GM23338 (cell line): ENCODE measurements around the gene LAMC3. TPM values are rescaled to one million over a fixed set of nuclear protein-coding genes. Genes with fewer than 3 reads are reported as not detected.

Source experiments
- ATAC-seq: fragments of 200-7000 bp; cut with Tn5 transposase; 3 replicates; pipeline ENCODE4 v1.9.1; 2020
- DNase-seq: peaks from one replicate; pipeline ENCODE4 v3.0.0-alpha.2; 2015; ENCODE audit warnings: low spot score
- H2AFZ ChIP-seq: fragments of 200-600 bp; sonication (generic); 2 replicates; pipeline ENCODE4 v1.8.0; 2016; ENCODE audit warnings: antibody characterized with exemption, mild to moderate bottlenecking, moderate library complexity
- H3F3A ChIP-seq: fragments of 200-600 bp; sonication (generic); replicated peaks from 2 replicates; pipeline ENCODE4 v1.8.0; 2017; ENCODE audit warnings: antibody characterized with exemption, mixed run types, low read depth
- H3K27ac ChIP-seq: fragments of 200-600 bp; sonication (generic); 2 replicates; pipeline ENCODE4 v1.6.1; 2016; ENCODE audit warnings: low read depth
- H3K27me3 ChIP-seq: fragments of 200-600 bp; sonication (generic); 2 replicates; pipeline ENCODE4 v1.8.0; 2016; ENCODE audit warnings: mild to moderate bottlenecking, mixed run types, moderate library complexity; ENCODE audit not compliant: insufficient read depth
- H3K36me3 ChIP-seq: fragments of 200-600 bp; sonication (generic); 2 replicates; pipeline ENCODE4 v1.8.0; 2016; ENCODE audit warnings: mild to moderate bottlenecking; ENCODE audit not compliant: insufficient read depth
- H3K4me1 ChIP-seq: fragments of 200-600 bp; sonication (generic); 2 replicates; pipeline ENCODE4 v1.8.0; 2016; ENCODE audit warnings: mild to moderate bottlenecking, moderate library complexity; ENCODE audit not compliant: insufficient read depth
- H3K4me2 ChIP-seq: fragments of 200-600 bp; sonication (generic); 2 replicates; pipeline ENCODE4 v1.7.1; 2017; ENCODE audit warnings: mixed run types
- H3K4me3 ChIP-seq: fragments of 200-600 bp; sonication (generic); 2 replicates; pipeline ENCODE4 v1.6.1; 2016; ENCODE audit warnings: mixed run types
- H3K79me2 ChIP-seq: fragments of 200-600 bp; sonication (generic); replicated peaks from 2 replicates; pipeline ENCODE4 v1.8.0; 2017; ENCODE audit warnings: mild to moderate bottlenecking; ENCODE audit not compliant: insufficient read depth
- H3K9me2 ChIP-seq: fragments of 200-600 bp; sonication (generic); 2 replicates; pipeline ENCODE4 v1.8.0; 2017; ENCODE audit not compliant: insufficient read depth
- H4K20me1 ChIP-seq: fragments of 200-600 bp; sonication (generic); replicated peaks from 2 replicates; pipeline ENCODE4 v1.8.0; 2017; ENCODE audit warnings: mild to moderate bottlenecking; ENCODE audit not compliant: insufficient read depth
- H3K27ac Mint-ChIP-seq: 2 replicates; pipeline ENCODE4 v1.8.0; 2020; ENCODE audit warnings: inconsistent platforms, mild to moderate bottlenecking, moderate library complexity, mixed read lengths
- H3K27me3 Mint-ChIP-seq: 3 replicates; pipeline ENCODE4 v1.8.0; 2022; ENCODE audit warnings: low read depth, mild to moderate bottlenecking, moderate library complexity, mixed read lengths, inconsistent platforms; ENCODE audit not compliant: insufficient read depth, poor library complexity
- H3K36me3 Mint-ChIP-seq: 3 replicates; pipeline ENCODE4 v1.8.0; 2021; ENCODE audit warnings: low read depth, mild to moderate bottlenecking, inconsistent platforms, moderate library complexity, mixed read lengths
- H3K4me1 Mint-ChIP-seq: 3 replicates; pipeline ENCODE4 v1.8.0; 2020; ENCODE audit warnings: mild to moderate bottlenecking, inconsistent platforms, mixed read lengths
- H3K4me3 Mint-ChIP-seq: 3 replicates; pipeline ENCODE4 v1.8.0; 2021; ENCODE audit warnings: moderate library complexity, mild to moderate bottlenecking, inconsistent platforms, mixed read lengths
- H3K9me3 Mint-ChIP-seq: 3 replicates; pipeline ENCODE4 v1.8.0; 2020; ENCODE audit warnings: moderate library complexity, mild to moderate bottlenecking, inconsistent platforms, mixed read lengths
- CTCF ChIP-seq, 2 experiments: fragments of 200-600 bp in 1 of 2; sonication (generic) in 1 of 2; conservative IDR thresholded peaks; 2 replicates each; pipeline versions ENCODE4 v1.5.1 to v1.6.1; 2016 to 2017; ENCODE audit warnings: antibody characterized with exemption in 2 of 2, low read depth in 2 of 2, mild to moderate bottlenecking in 2 of 2, moderate library complexity in 1 of 2
- EZH2 ChIP-seq: fragments of 200-600 bp; sonication (generic); IDR thresholded peaks from one replicate; pipeline ENCODE4 v1.8.0; 2017; ENCODE audit warnings: antibody characterized with exemption, mild to moderate bottlenecking, low read depth; ENCODE audit not compliant: unreplicated experiment
- NANOG ChIP-seq: IDR thresholded peaks from 2 replicates; pipeline ENCODE4 v1.6.1; 2016; ENCODE audit warnings: antibody characterized with exemption, borderline replicate concordance
- REST ChIP-seq: IDR thresholded peaks from one replicate; pipeline ENCODE4 v1.6.1; 2018; ENCODE audit warnings: antibody characterized with exemption; ENCODE audit not compliant: unreplicated experiment
- STAT1 ChIP-seq: IDR thresholded peaks from one replicate; pipeline ENCODE4 v1.6.1; 2016; ENCODE audit warnings: antibody characterized with exemption; ENCODE audit not compliant: unreplicated experiment
- ZNF114 ChIP-seq: fragments of 250-450 bp; sonication (Bioruptor Pico); IDR thresholded peaks from 2 replicates; pipeline ENCODE4 v1.5.0; 2020; ENCODE audit warnings: mild to moderate bottlenecking, moderate library complexity
- polyA plus RNA-seq: library from polyadenylated mRNA; unstranded; fragments of >200 nt; fragmentation: Nextera tagmentation; extraction: Ambion mirVana; gene quantifications from 2 replicates; pipeline ENCODE4 v1.2.1, GENCODE V29; 2016
- total RNA-seq: library from RNA; depleted of rRNA; stranded (reverse); fragments of >200 nt; shearing (Covaris generic); gene quantifications from 2 replicates; pipeline ENCODE4 v1.2.3, GENCODE V29; 2014
- TF ChIP-seq, protein P1 (sequence below): fragments of 250-450 bp; sonication (Bioruptor Pico); IDR thresholded peaks from 2 replicates; pipeline ENCODE4 v1.5.0; 2020; ENCODE audit warnings: mild to moderate bottlenecking, moderate library complexity

The LAMC3 gene
- total and polyA plus RNA-seq, 2 experiments from 2014 or later = 9.0 to 27.4 TPM

GRCh38 chr9:130982636-130983358 lies 26.2 kb upstream of the LAMC3 start:
- Histone ChIP-seq H3K27ac (no peak overlapping the region), H3K27me3 (no peaks in the 10 kb centered on the region), H3K4me3 (no peak overlapping the region), H3F3A (no peaks in the 10 kb centered on the region), H3K9me2 (no peaks in the 10 kb centered on the region), H3K4me2 (no peak overlapping the region), H2AFZ (no peak overlapping the region), H3K4me1 (no peaks in the 10 kb centered on the region), H4K20me1 (no peaks in the 10 kb centered on the region), H3K36me3 (no peaks in the 10 kb centered on the region), H3K79me2 (no peaks in the 10 kb centered on the region)
- ATAC-seq = no peak
- Mint-ChIP-seq H3K27ac (no peak overlapping the region), H3K9me3 (no peaks in the 10 kb centered on the region), H3K27me3 (peaks cover 12% of the 10 kb centered on the region), H3K36me3 (no peaks in the 10 kb centered on the region), H3K4me3 (no peak overlapping the region), H3K4me1 (peaks cover 8% of the 10 kb centered on the region; the same call in 1 of the 3 replicates)
- TF ChIP-seq CTCF (conservative IDR thresholded peaks at IDR 0.05; ENCODE audit: low read depth in 2 of 2) (no peak), NANOG (no peak), EZH2 (no peak), STAT1 (no peak), ZNF114 (CRISPR knock-in tag) (no peak), REST (no peak)
- TF ChIP-seq, protein P1, sequence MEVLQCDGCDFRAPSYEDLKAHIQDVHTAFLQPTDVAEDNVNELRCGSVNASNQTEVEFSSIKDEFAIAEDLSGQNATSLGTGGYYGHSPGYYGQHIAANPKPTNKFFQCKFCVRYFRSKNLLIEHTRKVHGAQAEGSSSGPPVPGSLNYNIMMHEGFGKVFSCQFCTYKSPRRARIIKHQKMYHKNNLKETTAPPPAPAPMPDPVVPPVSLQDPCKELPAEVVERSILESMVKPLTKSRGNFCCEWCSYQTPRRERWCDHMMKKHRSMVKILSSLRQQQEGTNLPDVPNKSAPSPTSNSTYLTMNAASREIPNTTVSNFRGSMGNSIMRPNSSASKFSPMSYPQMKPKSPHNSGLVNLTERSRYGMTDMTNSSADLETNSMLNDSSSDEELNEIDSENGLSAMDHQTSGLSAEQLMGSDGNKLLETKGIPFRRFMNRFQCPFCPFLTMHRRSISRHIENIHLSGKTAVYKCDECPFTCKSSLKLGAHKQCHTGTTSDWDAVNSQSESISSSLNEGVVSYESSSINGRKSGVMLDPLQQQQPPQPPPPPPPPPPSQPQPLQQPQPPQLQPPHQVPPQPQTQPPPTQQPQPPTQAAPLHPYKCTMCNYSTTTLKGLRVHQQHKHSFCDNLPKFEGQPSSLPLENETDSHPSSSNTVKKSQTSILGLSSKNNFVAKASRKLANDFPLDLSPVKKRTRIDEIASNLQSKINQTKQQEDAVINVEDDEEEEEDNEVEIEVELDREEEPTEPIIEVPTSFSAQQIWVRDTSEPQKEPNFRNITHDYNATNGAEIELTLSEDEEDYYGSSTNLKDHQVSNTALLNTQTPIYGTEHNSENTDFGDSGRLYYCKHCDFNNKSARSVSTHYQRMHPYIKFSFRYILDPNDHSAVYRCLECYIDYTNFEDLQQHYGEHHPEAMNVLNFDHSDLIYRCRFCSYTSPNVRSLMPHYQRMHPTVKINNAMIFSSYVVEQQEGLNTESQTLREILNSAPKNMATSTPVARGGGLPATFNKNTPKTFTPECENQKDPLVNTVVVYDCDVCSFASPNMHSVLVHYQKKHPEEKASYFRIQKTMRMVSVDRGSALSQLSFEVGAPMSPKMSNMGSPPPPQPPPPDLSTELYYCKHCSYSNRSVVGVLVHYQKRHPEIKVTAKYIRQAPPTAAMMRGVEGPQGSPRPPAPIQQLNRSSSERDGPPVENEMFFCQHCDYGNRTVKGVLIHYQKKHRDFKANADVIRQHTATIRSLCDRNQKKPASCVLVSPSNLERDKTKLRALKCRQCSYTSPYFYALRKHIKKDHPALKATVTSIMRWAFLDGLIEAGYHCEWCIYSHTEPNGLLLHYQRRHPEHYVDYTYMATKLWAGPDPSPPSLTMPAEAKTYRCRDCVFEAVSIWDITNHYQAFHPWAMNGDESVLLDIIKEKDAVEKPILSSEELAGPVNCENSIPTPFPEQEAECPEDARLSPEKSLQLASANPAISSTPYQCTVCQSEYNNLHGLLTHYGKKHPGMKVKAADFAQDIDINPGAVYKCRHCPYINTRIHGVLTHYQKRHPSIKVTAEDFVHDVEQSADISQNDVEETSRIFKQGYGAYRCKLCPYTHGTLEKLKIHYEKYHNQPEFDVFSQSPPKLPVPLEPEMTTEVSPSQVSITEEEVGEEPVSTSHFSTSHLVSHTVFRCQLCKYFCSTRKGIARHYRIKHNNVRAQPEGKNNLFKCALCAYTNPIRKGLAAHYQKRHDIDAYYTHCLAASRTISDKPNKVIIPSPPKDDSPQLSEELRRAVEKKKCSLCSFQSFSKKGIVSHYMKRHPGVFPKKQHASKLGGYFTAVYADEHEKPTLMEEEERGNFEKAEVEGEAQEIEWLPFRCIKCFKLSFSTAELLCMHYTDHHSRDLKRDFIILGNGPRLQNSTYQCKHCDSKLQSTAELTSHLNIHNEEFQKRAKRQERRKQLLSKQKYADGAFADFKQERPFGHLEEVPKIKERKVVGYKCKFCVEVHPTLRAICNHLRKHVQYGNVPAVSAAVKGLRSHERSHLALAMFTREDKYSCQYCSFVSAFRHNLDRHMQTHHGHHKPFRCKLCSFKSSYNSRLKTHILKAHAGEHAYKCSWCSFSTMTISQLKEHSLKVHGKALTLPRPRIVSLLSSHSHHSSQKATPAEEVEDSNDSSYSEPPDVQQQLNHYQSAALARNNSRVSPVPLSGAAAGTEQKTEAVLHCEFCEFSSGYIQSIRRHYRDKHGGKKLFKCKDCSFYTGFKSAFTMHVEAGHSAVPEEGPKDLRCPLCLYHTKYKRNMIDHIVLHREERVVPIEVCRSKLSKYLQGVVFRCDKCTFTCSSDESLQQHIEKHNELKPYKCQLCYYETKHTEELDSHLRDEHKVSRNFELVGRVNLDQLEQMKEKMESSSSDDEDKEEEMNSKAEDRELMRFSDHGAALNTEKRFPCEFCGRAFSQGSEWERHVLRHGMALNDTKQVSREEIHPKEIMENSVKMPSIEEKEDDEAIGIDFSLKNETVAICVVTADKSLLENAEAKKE (CRISPR knock-in tag) = no peak
- no peak for DNase-seq
